Effector memory CD4-positive, alpha-beta T cell (primary cell): Measurements from ENCODE around the gene CORO2A.

Source experiments
- DNase-seq, 3 donors: peaks; one replicate each; pipeline ENCODE4 v3.0.0-alpha.2; 2020
- H3K27ac ChIP-seq: 2 replicates; pipeline ENCODE4 v1.7.0; 2013; ENCODE audit warnings: mild to moderate bottlenecking, low read length, moderate library complexity; ENCODE audit not compliant: insufficient read depth, poor library complexity, severe bottlenecking
- H3K27me3 ChIP-seq: replicated peaks from 2 replicates; pipeline ENCODE4 v1.7.0; 2013; ENCODE audit warnings: mild to moderate bottlenecking, low read length; ENCODE audit not compliant: insufficient read depth, control insufficient read depth, poor library complexity, severe bottlenecking
- H3K36me3 ChIP-seq: 2 replicates; pipeline ENCODE4 v1.7.0; 2013; ENCODE audit warnings: mild to moderate bottlenecking, low read length, moderate library complexity; ENCODE audit not compliant: control insufficient read depth, insufficient read depth
- H3K4me1 ChIP-seq: 2 replicates; pipeline ENCODE4 v1.7.0; 2013; ENCODE audit warnings: low read length, mild to moderate bottlenecking; ENCODE audit not compliant: control insufficient read depth, insufficient read depth, poor library complexity, severe bottlenecking
- H3K4me3 ChIP-seq: 2 replicates; pipeline ENCODE4 v1.7.0; 2013; ENCODE audit warnings: low read length, low read depth, mild to moderate bottlenecking; ENCODE audit not compliant: insufficient read depth, poor library complexity, severe bottlenecking
- H3K9me3 ChIP-seq: 2 replicates; pipeline ENCODE4 v1.7.0; 2013; ENCODE audit warnings: mild to moderate bottlenecking, low read length, moderate library complexity; ENCODE audit not compliant: control insufficient read depth

Gene CORO2A

DNA sequence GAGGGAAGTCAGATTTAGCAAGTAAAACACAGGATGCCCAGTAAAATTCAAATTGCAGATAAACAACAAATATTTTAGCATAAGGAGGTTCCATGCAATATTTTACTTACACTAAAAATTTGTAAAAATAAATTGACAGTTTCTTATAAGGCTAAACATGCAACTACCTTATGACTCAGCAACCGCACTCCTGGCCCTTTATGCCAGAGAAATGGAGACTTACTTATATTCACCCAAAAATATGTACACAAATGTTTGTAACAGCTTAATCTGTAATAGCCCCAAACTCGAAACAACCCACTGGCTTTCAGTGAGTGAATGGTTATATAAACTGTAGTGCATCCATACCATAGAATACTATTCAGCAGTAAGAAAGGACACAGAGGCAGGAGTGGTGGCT lies 44.9 kb downstream of the CORO2A start:
- H3K27ac ChIP-seq = no peak overlapping the region
- no peaks in the 10 kb centered on the region for H3K27me3 ChIP-seq
- no peak for DNase-seq
- H3K4me3 ChIP-seq = no peak overlapping the region
- no peaks in the 10 kb centered on the region for H3K9me3 ChIP-seq
- H3K36me3 ChIP-seq = no peaks in the 10 kb centered on the region
- H3K4me1 ChIP-seq = no peaks in the 10 kb centered on the region

DNA sequence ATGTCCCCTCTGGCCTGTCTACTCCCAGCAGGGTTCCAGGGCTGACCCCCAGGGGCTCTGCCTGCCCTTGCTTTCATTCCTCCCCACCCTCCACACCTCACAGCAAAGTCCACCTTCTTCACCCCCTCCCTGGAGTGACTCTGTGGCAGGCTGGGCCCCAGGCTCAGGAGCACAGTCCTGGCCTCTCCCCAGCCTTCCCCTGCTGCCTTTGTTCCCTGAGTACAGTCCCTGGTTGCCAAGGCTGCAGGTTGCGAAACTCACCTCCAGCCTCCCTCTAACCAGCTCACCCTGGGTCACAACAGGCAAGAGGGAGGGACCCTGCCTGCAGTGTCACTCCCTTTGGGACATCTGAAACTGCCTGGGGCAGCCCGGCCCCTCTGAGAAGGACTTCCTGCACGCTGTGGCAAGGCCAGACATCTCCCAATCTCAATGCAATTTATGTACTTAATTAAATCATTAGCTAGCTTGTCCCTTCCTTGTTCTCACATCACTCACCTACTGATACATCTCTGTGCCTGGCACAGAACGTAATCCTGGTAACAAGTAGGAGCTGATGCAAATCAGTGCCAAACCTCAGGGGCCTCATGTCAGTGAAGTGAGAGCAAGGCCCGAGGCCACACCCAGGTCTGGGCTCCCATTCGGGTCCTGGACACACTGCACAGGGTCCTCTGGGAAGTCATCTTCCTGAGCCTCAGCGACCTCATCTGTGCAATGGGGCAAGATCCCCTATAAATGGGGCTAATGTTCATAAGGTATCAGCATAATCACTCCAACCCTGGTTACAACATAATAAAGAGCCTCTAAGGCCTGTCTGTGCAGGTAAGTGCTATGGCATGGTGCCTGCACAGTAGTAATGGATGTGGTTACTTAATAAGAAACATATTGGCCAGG lies 46.1 kb downstream of the CORO2A start:
- Histone ChIP-seq H3K4me3 (no peak overlapping the region), H3K27me3 (no peaks in the 10 kb centered on the region)
- DNase-seq = no peak

DNA sequence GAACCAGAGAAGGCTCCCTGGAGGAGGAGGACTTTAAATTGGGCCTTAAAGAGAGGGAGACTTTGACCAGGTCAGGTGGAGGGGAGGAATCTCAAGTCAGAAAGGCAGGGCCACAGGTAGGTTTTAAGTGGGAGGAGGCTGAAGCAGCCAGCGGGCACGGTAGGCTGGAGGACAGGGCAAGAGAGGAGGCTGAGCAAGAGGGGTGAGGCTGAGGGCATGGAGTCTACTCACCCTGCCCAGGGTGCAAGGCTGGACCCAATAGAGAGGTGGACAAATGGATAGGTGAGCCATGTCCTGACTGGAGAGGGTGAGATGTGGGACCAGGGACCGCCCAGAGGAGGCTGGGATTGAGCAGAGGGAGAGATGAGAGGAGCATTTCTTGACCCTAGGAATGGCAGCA lies 47.8 kb downstream of the CORO2A start:
- Histone ChIP-seq H3K27me3 (no peaks in the 10 kb centered on the region), H3K4me3 (no peak overlapping the region), H3K27ac (no peak overlapping the region), H3K36me3 (no peaks in the 10 kb centered on the region), H3K9me3 (no peaks in the 10 kb centered on the region), H3K4me1 (no peaks in the 10 kb centered on the region)
- DNase-seq = no peak

More for the DNA sequence above, 46.1 kb downstream of the CORO2A start:
- no peaks in the 10 kb centered on the region for H3K4me1 ChIP-seq
- H3K27ac ChIP-seq = no peak overlapping the region
- H3K36me3 ChIP-seq = no peaks in the 10 kb centered on the region
- no peaks in the 10 kb centered on the region for H3K9me3 ChIP-seq

- no peak for DNase-seq
- Histone ChIP-seq H3K27ac (no peak overlapping the region), H3K4me1 (no peaks in the 10 kb centered on the region), H3K9me3 (no peaks in the 10 kb centered on the region), H3K36me3 (no peaks in the 10 kb centered on the region), H3K4me3 (no peak overlapping the region), H3K27me3 (no peaks in the 10 kb centered on the region)
Observed at GRCh38 chr9:98144076-98144475, 48.4 kb downstream of the CORO2A start.

- H3K27ac ChIP-seq = no peak overlapping the region
Observed at GRCh38 chr9:98142925-98143481, 49.4 kb downstream of the CORO2A start.

DNA sequence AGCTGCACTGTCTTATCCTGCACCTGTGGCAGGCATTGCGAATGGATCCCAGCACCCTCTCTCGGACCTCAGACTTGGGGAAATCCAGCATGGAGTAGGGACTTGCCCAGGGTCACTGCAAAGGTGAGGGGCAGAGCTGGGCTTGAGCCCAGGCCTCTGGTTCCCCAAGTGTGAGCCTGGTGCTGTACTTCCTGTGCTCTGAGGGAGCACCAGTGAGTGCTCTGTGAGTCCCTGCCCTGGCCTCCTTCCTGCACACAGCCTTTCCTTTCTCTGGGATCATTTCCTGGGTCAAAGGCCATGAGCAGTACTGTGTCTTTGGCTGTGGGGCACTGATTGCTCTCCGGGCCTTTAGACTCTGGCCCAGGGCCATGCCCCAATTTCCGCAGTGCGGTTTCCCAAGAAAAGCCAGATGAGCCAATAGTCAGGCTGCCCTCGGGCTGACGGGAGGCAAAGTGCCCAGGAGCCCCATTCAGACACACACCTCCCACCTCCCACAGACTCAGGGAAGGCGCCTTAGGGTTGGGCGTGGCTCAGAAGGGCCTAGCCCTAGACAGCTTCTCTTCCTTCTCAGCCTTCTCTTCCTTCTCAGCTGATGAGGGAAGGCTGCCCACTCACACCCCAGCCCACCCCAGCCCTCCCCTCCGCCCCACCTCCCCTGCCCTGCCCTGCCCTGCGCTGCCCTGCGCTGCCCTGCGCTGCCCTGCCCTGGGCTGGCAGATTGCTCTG lies 50.1 kb downstream of the CORO2A start:
- Histone ChIP-seq H3K36me3 (peaks cover 4% of the 10 kb centered on the region), H3K4me3 (no peak overlapping the region), H3K27ac (no peak overlapping the region), H3K9me3 (no peaks in the 10 kb centered on the region), H3K4me1 (no peaks in the 10 kb centered on the region), H3K27me3 (no peaks in the 10 kb centered on the region)
- DNase-seq = no peak

More at GRCh38 chr9:98142925-98143481, 49.4 kb downstream of the CORO2A start:
- no peak overlapping the region for H3K4me3 ChIP-seq
- DNase-seq = no peak
- H3K36me3 ChIP-seq = no peaks in the 10 kb centered on the region
- no peaks in the 10 kb centered on the region for H3K4me1 ChIP-seq
- no peaks in the 10 kb centered on the region for H3K27me3 ChIP-seq
- H3K9me3 ChIP-seq = no peaks in the 10 kb centered on the region

- no peaks in the 10 kb centered on the region for H3K9me3 ChIP-seq
- no peaks in the 10 kb centered on the region for H3K27me3 ChIP-seq
- peaks cover 10% of the 10 kb centered on the region for H3K36me3 ChIP-seq
- H3K27ac ChIP-seq = no peak overlapping the region
- no peaks in the 10 kb centered on the region for H3K4me1 ChIP-seq
- no peak overlapping the region for H3K4me3 ChIP-seq
- no peak for DNase-seq
Observed at GRCh38 chr9:98140503-98140902, 51.9 kb downstream of the CORO2A start.

DNA sequence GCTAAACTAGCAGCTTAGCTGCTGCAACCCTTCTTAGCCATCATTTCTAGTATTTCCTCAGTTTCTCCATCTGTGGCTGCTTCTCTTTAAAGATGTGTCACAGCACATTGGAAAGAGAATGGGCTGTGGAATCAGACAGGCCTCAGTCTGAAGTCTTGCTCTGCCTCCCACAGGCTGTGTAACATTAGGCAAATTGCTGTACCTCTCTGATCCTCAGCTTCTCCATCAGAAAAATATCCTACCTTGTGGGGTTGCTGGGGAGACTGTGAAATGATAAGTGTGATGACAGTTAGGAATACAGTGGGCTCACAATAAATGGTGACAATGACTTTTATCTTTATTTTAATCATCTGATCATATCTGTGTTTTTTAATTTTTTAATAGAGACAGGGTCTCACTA lies 55.9 kb downstream of the CORO2A start:
- no peak overlapping the region for H3K4me3 ChIP-seq
- no peaks in the 10 kb centered on the region for H3K9me3 ChIP-seq
- no peak overlapping the region for H3K27ac ChIP-seq
- no peaks in the 10 kb centered on the region for H3K27me3 ChIP-seq
- H3K4me1 ChIP-seq = no peaks in the 10 kb centered on the region
- DNase-seq = no peak
- peaks cover 40% of the 10 kb centered on the region for H3K36me3 ChIP-seq

DNA sequence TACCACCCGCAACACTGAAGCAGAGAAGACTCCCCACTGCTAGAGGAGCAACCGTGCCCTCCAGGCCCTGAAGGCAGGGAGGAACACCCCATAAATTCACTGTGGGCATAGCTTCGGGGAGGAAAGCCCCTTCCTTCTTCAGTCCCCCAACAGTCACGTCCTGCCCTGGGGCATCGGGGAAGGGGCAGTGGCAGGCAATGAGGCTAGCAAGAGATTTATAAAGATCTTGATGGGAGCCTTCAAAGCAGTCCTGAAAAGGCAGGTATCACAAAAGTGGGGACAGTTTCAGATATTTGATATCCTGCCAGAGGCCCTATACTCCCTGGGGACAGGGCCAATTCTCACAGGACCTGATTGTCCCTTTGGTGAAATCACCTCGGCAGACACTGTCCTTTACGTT lies 56.5 kb downstream of the CORO2A start:
- Histone ChIP-seq H3K4me3 (no peak overlapping the region), H3K27ac (no peak overlapping the region), H3K4me1 (no peaks in the 10 kb centered on the region), H3K9me3 (no peaks in the 10 kb centered on the region), H3K36me3 (peaks cover 44% of the 10 kb centered on the region), H3K27me3 (no peaks in the 10 kb centered on the region)
- no peak for DNase-seq

- no peak for DNase-seq
- Histone ChIP-seq H3K27me3 (no peaks in the 10 kb centered on the region), H3K4me3 (no peak overlapping the region), H3K27ac (no peak overlapping the region), H3K36me3 (peaks cover 45% of the 10 kb centered on the region), H3K4me1 (no peaks in the 10 kb centered on the region), H3K9me3 (no peaks in the 10 kb centered on the region)
Observed at GRCh38 chr9:98135558-98135934, 56.9 kb downstream of the CORO2A start.
